Cardiac muscle cell (in vitro differentiated cells and primary cell): ENCODE measurements around the gene ATP8A2. TPM values are rescaled to one million over a fixed set of nuclear protein-coding genes. Genes with fewer than 3 reads are reported as not detected.
"Not testable (repeated sequence)": the region's sequence is repeated elsewhere in the genome, so short reads cannot be mapped to it uniquely, and the experiment has no call there.

ENCODE experiments used
- DNase-seq, 2 donors: peaks; one replicate each; pipeline versions ENCODE4 v3.0.0 to v3.0.0-alpha.2; 2010 to 2017; ENCODE audit warnings: low read depth in 1 of 2, low spot score in 1 of 2
- H3K27ac ChIP-seq: fragments of 200-600 bp; sonication (generic); 2 replicates; pipeline ENCODE4 v1.5.1; 2016
- H3K27me3 ChIP-seq: fragments of 200-600 bp; sonication (generic); 2 replicates; pipeline ENCODE4 v1.6.0; 2016; ENCODE audit warnings: control low read depth
- H3K36me3 ChIP-seq: fragments of 200-600 bp; sonication (generic); 2 replicates; pipeline ENCODE4 v1.5.1; 2016; ENCODE audit warnings: control low read depth
- H3K4me1 ChIP-seq: fragments of 200-600 bp; sonication (generic); 2 replicates; pipeline ENCODE4 v1.8.1; 2017; ENCODE audit warnings: low read depth, mild to moderate bottlenecking, mixed run types
- H3K4me3 ChIP-seq: fragments of 200-600 bp; sonication (generic); 2 replicates; pipeline ENCODE4 v1.5.1; 2016; ENCODE audit warnings: mild to moderate bottlenecking
- H3K9me3 ChIP-seq: fragments of 200-600 bp; sonication (generic); 2 replicates; pipeline ENCODE4 v1.5.1; 2017; ENCODE audit warnings: low read depth, mild to moderate bottlenecking, control low read depth
- CTCF ChIP-seq: IDR thresholded peaks from 2 replicates; pipeline ENCODE4 v1.5.1; 2012; ENCODE audit warnings: low read depth, mild to moderate bottlenecking, low read length
- polyA plus RNA-seq: library from polyadenylated mRNA; unstranded; fragments of >200 nt; fragmentation: Nextera tagmentation; extraction: Ambion mirVana; gene quantifications from 2 replicates; pipeline ENCODE4 v1.2.1, GENCODE V29; 2016
- total RNA-seq: library from RNA; depleted of rRNA; stranded (reverse); fragments of >200 nt; gene quantifications from 2 replicates; pipeline ENCODE4 v1.2.3, GENCODE V29; 2016

Gene ATP8A2
- total and polyA plus RNA-seq, 2 experiments from 2014 or later: 0.86 to 0.89 TPM

GRCh38 chr13:25778808-25779305 lies 407.1 kb downstream of the ATP8A2 start:
- no peak for DNase-seq
- no peak for TF ChIP-seq CTCF
- H3K27me3 ChIP-seq: no peaks in the 10 kb centered on the region
- H3K9me3 ChIP-seq: no peaks in the 10 kb centered on the region
- H3K4me1 ChIP-seq: peaks cover 53% of the 10 kb centered on the region
- no peaks in the 10 kb centered on the region for H3K36me3 ChIP-seq
- H3K4me3 ChIP-seq: no peak overlapping the region
- peak overlapping the region; percentile 72 for H3K27ac ChIP-seq

- H3K27ac ChIP-seq: peak overlapping the region; percentile 5
Measured at GRCh38 chr13:25783076-25783475, 411.3 kb downstream of the ATP8A2 start.

GRCh38 chr13:25783601-25784024 lies 411.8 kb downstream of the ATP8A2 start:
- H3K9me3 ChIP-seq: no peaks in the 10 kb centered on the region
- H3K27me3 ChIP-seq: no peaks in the 10 kb centered on the region
- H3K4me3 ChIP-seq: no peak overlapping the region
- peaks cover 23% of the 10 kb centered on the region for H3K4me1 ChIP-seq
- DNase-seq: no peak
- TF ChIP-seq CTCF: no peak
- H3K36me3 ChIP-seq: no peaks in the 10 kb centered on the region
- H3K27ac ChIP-seq: peak overlapping the region; percentile 5

More at GRCh38 chr13:25783076-25783475, 411.3 kb downstream of the ATP8A2 start:
- no peak overlapping the region for H3K4me3 ChIP-seq
- TF ChIP-seq CTCF: no peak
- H3K27me3 ChIP-seq: no peaks in the 10 kb centered on the region
- H3K36me3 ChIP-seq: no peaks in the 10 kb centered on the region
- peaks cover 28% of the 10 kb centered on the region for H3K4me1 ChIP-seq
- no peaks in the 10 kb centered on the region for H3K9me3 ChIP-seq
- no peak for DNase-seq

GRCh38 chr13:25784119-25784518 lies 412.3 kb downstream of the ATP8A2 start:
- Histone ChIP-seq H3K36me3 (no peaks in the 10 kb centered on the region), H3K27ac (peak overlapping the region; percentile 5), H3K4me1 (peaks cover 18% of the 10 kb centered on the region), H3K27me3 (no peaks in the 10 kb centered on the region), H3K9me3 (no peaks in the 10 kb centered on the region), H3K4me3 (no peak overlapping the region)
- no peak for DNase-seq
- no peak for TF ChIP-seq CTCF

GRCh38 chr13:25790137-25790536 lies 418.4 kb downstream of the ATP8A2 start:
- not testable (repeated sequence) for H3K9me3 ChIP-seq, H3K4me3 ChIP-seq, H3K36me3 ChIP-seq, H3K27ac ChIP-seq, DNase-seq, H3K4me1 ChIP-seq, H3K27me3 ChIP-seq

- Histone ChIP-seq H3K36me3 (no peaks in the 10 kb centered on the region), H3K4me3 (no peak overlapping the region), H3K27ac (no peak overlapping the region), H3K27me3 (no peaks in the 10 kb centered on the region), H3K4me1 (peaks cover 10% of the 10 kb centered on the region), H3K9me3 (no peaks in the 10 kb centered on the region)
- DNase-seq: no peak
- no peak for TF ChIP-seq CTCF
Measured at GRCh38 chr13:25795277-25795676, 423.5 kb downstream of the ATP8A2 start.
